Measurements from ENCODE around the gene IFT27.

Gene IFT27

GRCh38 chr22:36767035-36767775 lies 8.7 kb downstream of the IFT27 start:
- no peak overlapping the region for H3K4me3 ChIP-seq (ENCODE audit: low read depth, low read length)
- in situ Hi-C loops (cut with HindIII; ENCODE audit: low sequenced_read_pairs): no loop called here
- TF ChIP-seq, protein P1, sequence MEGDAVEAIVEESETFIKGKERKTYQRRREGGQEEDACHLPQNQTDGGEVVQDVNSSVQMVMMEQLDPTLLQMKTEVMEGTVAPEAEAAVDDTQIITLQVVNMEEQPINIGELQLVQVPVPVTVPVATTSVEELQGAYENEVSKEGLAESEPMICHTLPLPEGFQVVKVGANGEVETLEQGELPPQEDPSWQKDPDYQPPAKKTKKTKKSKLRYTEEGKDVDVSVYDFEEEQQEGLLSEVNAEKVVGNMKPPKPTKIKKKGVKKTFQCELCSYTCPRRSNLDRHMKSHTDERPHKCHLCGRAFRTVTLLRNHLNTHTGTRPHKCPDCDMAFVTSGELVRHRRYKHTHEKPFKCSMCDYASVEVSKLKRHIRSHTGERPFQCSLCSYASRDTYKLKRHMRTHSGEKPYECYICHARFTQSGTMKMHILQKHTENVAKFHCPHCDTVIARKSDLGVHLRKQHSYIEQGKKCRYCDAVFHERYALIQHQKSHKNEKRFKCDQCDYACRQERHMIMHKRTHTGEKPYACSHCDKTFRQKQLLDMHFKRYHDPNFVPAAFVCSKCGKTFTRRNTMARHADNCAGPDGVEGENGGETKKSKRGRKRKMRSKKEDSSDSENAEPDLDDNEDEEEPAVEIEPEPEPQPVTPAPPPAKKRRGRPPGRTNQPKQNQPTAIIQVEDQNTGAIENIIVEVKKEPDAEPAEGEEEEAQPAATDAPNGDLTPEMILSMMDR (IDR thresholded peaks at IDR 0.05; ENCODE audit: low read depth, low read length, missing control alignments): no peak
- DNase-seq (ENCODE audit: low read depth): no peak

DNA sequence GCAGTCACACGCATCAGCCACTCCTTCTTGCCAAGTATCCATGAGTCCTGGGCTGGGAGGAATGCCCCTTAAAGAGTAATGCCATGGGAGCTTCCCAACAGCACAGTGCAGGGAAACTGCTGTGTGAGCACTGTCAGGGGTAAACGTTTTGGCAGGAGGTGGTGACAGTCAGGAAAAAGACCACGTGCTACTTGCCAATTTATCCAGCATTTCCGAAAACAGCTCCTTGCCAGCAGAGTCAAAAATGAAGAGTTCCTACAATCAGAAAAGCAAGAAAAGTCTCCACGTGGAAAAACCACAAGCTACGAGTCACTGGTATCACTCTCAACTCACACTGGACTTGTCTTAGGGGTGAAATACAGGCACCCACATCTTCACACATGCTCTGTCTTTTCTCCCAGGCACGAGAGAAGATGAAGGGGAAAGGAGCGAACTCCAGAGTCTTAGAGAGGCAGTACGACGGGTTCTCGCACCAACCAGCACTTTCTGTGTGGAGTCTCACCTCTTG lies 9.9 kb downstream of the IFT27 start:
- H3K4me3 ChIP-seq (ENCODE audit: low read depth, low read length): no peak overlapping the region
- TF ChIP-seq, protein P1 (IDR thresholded peaks at IDR 0.05; ENCODE audit: low read depth, low read length, missing control alignments): no peak
- in situ Hi-C loops (cut with HindIII; ENCODE audit: low sequenced_read_pairs): no loop called here
- DNase-seq (ENCODE audit: low read depth): no peak

GRCh38 chr22:36765131-36765942 lies 10.6 kb downstream of the IFT27 start:
- TF ChIP-seq, protein P1 (IDR thresholded peaks at IDR 0.05; ENCODE audit: low read depth, low read length, missing control alignments): no peak
- H3K4me3 ChIP-seq (ENCODE audit: low read depth, low read length): no peak overlapping the region
- no peak for DNase-seq (ENCODE audit: low read depth)
- in situ Hi-C loops (cut with HindIII; ENCODE audit: low sequenced_read_pairs): no loop called here

- H3K4me3 ChIP-seq (ENCODE audit: low read depth, low read length): no peak overlapping the region
- TF ChIP-seq, protein P1 (IDR thresholded peaks at IDR 0.05; ENCODE audit: low read depth, low read length, missing control alignments): no peak
- in situ Hi-C loops (cut with HindIII; ENCODE audit: low sequenced_read_pairs): no loop called here
- no peak for DNase-seq (ENCODE audit: low read depth)
Observed at GRCh38 chr22:36764641-36765040, 11.3 kb downstream of the IFT27 start.

DNA sequence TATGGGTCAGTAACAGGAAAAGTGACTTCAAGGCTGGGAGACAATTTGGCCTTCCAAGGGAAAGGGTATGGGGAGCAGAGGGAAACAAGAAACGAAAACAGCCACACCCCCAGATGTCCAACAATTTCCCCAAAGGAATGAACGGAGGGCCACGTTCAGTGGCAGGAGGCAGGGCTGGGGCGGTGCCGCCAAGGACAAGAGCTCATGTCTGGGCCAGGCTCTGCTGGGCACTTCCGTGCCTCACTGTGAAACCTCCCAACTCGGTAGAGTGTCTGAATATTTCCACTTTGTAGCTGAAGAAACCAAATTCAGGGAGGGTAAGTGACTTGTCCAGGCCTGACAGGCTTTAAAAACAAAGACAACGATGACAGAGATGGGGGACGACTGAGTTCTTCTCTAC lies 11.9 kb downstream of the IFT27 start:
- no peak for DNase-seq (ENCODE audit: low read depth)
- TF ChIP-seq, protein P1 (IDR thresholded peaks at IDR 0.05; ENCODE audit: low read depth, low read length, missing control alignments): no peak
- in situ Hi-C loops (cut with HindIII; ENCODE audit: low sequenced_read_pairs): no loop called here
- H3K4me3 ChIP-seq (ENCODE audit: low read depth, low read length): no peak overlapping the region

- in situ Hi-C loops (cut with HindIII; ENCODE audit: low sequenced_read_pairs): no loop called here
- no peak for DNase-seq (ENCODE audit: low read depth)
- H3K4me3 ChIP-seq (ENCODE audit: low read depth, low read length): no peak overlapping the region
Observed at GRCh38 chr22:36763576-36763975, 12.3 kb downstream of the IFT27 start.

More at GRCh38 chr22:36763576-36763975, 12.3 kb downstream of the IFT27 start:
- TF ChIP-seq, protein P1 (IDR thresholded peaks at IDR 0.05; ENCODE audit: low read depth, low read length, missing control alignments): no peak
